Adipocyte (in vitro differentiated cells): ENCODE data around the gene ABCC8.

Source experiments
- DNase-seq: peaks from one replicate; pipeline ENCODE4 v3.0.0-alpha.2; 2015; ENCODE audit warnings: low read depth
- H3K27me3 ChIP-seq: replicated peaks from 2 replicates; pipeline ENCODE4 v1.7.0; 2013; ENCODE audit warnings: mild to moderate bottlenecking, low read length, moderate library complexity; ENCODE audit not compliant: control insufficient read depth, insufficient read depth
- H3K36me3 ChIP-seq: 2 replicates; pipeline ENCODE4 v1.7.0; 2013; ENCODE audit warnings: low read length, mild to moderate bottlenecking, moderate library complexity; ENCODE audit not compliant: control insufficient read depth, insufficient read depth, severe bottlenecking
- H3K4me1 ChIP-seq: 2 replicates; pipeline ENCODE4 v1.7.0; 2013; ENCODE audit warnings: mild to moderate bottlenecking, low read length, moderate library complexity; ENCODE audit not compliant: control insufficient read depth, insufficient read depth
- H3K4me3 ChIP-seq: 2 replicates; pipeline ENCODE4 v1.7.0; 2013; ENCODE audit warnings: mild to moderate bottlenecking, low read length, moderate library complexity
- H3K9ac ChIP-seq: 2 replicates; pipeline ENCODE4 v1.7.0; 2013; ENCODE audit warnings: mild to moderate bottlenecking, low read length, moderate library complexity
- H3K9me3 ChIP-seq: 2 replicates; pipeline ENCODE4 v1.7.0; 2013; ENCODE audit warnings: mild to moderate bottlenecking, low read length, moderate library complexity; ENCODE audit not compliant: control insufficient read depth

Gene ABCC8

GRCh38 chr11:17486646-17487045, 10.0 kb upstream of the ABCC8 start:
- no peaks in the 10 kb centered on the region for H3K36me3 ChIP-seq
- peaks cover 13% of the 10 kb centered on the region for H3K9me3 ChIP-seq
- H3K9ac ChIP-seq: no peak overlapping the region
- DNase-seq: no peak
- H3K4me3 ChIP-seq: no peak overlapping the region
- peaks cover 61% of the 10 kb centered on the region for H3K27me3 ChIP-seq
- H3K4me1 ChIP-seq: no peaks in the 10 kb centered on the region

- Histone ChIP-seq H3K9me3 (peaks cover 7% of the 10 kb centered on the region), H3K36me3 (no peaks in the 10 kb centered on the region), H3K9ac (no peak overlapping the region), H3K4me3 (no peak overlapping the region), H3K27me3 (peaks cover 46% of the 10 kb centered on the region), H3K4me1 (no peaks in the 10 kb centered on the region)
- no peak for DNase-seq
These were observed 6.9 kb upstream of the ABCC8 start for GRCh38 chr11:17483505-17483904.

GRCh38 chr11:17481905-17482304, 5.3 kb upstream of the ABCC8 start:
- H3K9me3 ChIP-seq: peaks cover 7% of the 10 kb centered on the region
- peaks cover 56% of the 10 kb centered on the region for H3K27me3 ChIP-seq
- H3K4me1 ChIP-seq: no peaks in the 10 kb centered on the region
- no peak overlapping the region for H3K9ac ChIP-seq
- H3K4me3 ChIP-seq: no peak overlapping the region
- DNase-seq: no peak
- H3K36me3 ChIP-seq: no peaks in the 10 kb centered on the region

GRCh38 chr11:17479284-17480214, 2.9 kb upstream of the ABCC8 start:
- Histone ChIP-seq H3K27me3 (peaks cover 56% of the 10 kb centered on the region), H3K4me1 (no peaks in the 10 kb centered on the region), H3K9ac (no peak overlapping the region), H3K9me3 (peaks cover 7% of the 10 kb centered on the region), H3K4me3 (no peak overlapping the region), H3K36me3 (no peaks in the 10 kb centered on the region)
- peak; percentile 25 for DNase-seq

GRCh38 chr11:17478070-17478469, 1.4 kb upstream of the ABCC8 start:
- no peaks in the 10 kb centered on the region for H3K36me3 ChIP-seq
- H3K27me3 ChIP-seq: peaks cover 71% of the 10 kb centered on the region
- DNase-seq: peak; percentile 13
- H3K4me3 ChIP-seq: no peak overlapping the region
- no peaks in the 10 kb centered on the region for H3K4me1 ChIP-seq
- H3K9me3 ChIP-seq: no peaks in the 10 kb centered on the region
- no peak overlapping the region for H3K9ac ChIP-seq

GRCh38 chr11:17477361-17477760, 716 bp upstream of the ABCC8 start:
- Histone ChIP-seq H3K9ac (no peak overlapping the region), H3K27me3 (peaks cover 77% of the 10 kb centered on the region), H3K9me3 (no peaks in the 10 kb centered on the region), H3K4me3 (no peak overlapping the region), H3K36me3 (no peaks in the 10 kb centered on the region), H3K4me1 (no peaks in the 10 kb centered on the region)
- no peak for DNase-seq

- H3K36me3 ChIP-seq: no peaks in the 10 kb centered on the region
- no peaks in the 10 kb centered on the region for H3K4me1 ChIP-seq
- H3K9me3 ChIP-seq: no peaks in the 10 kb centered on the region
- no peak overlapping the region for H3K9ac ChIP-seq
- H3K27me3 ChIP-seq: peaks cover 76% of the 10 kb centered on the region
- DNase-seq: no peak
- H3K4me3 ChIP-seq: no peak overlapping the region
These were observed 364 bp upstream of the ABCC8 start for GRCh38 chr11:17477084-17477333.

- no peak overlapping the region for H3K9ac ChIP-seq
- no peaks in the 10 kb centered on the region for H3K4me1 ChIP-seq
- no peak for DNase-seq
- no peaks in the 10 kb centered on the region for H3K9me3 ChIP-seq
- H3K36me3 ChIP-seq: no peaks in the 10 kb centered on the region
- H3K4me3 ChIP-seq: no peak overlapping the region
- H3K27me3 ChIP-seq: peaks cover 84% of the 10 kb centered on the region
These were observed 854 bp downstream of the ABCC8 start for GRCh38 chr11:17475666-17476316.

GRCh38 chr11:17473071-17473744, 3.4 kb downstream of the ABCC8 start:
- H3K4me3 ChIP-seq: no peak overlapping the region
- no peak for DNase-seq

GRCh38 chr11:17472467-17472866, 4.2 kb downstream of the ABCC8 start:
- no peaks in the 10 kb centered on the region for H3K4me1 ChIP-seq
- no peak overlapping the region for H3K9ac ChIP-seq
- no peaks in the 10 kb centered on the region for H3K36me3 ChIP-seq
- DNase-seq: no peak
- H3K27me3 ChIP-seq: peaks cover 74% of the 10 kb centered on the region
- H3K4me3 ChIP-seq: no peak overlapping the region
- H3K9me3 ChIP-seq: no peaks in the 10 kb centered on the region

More at GRCh38 chr11:17473071-17473744, 3.4 kb downstream of the ABCC8 start:
- no peaks in the 10 kb centered on the region for H3K36me3 ChIP-seq
- H3K9ac ChIP-seq: no peak overlapping the region
- peaks cover 79% of the 10 kb centered on the region for H3K27me3 ChIP-seq
- no peaks in the 10 kb centered on the region for H3K9me3 ChIP-seq
- no peaks in the 10 kb centered on the region for H3K4me1 ChIP-seq

GRCh38 chr11:17471501-17471900, 5.1 kb downstream of the ABCC8 start:
- H3K4me3 ChIP-seq: no peak overlapping the region
- DNase-seq: no peak
- H3K4me1 ChIP-seq: no peaks in the 10 kb centered on the region
- H3K9ac ChIP-seq: no peak overlapping the region
- H3K27me3 ChIP-seq: peaks cover 68% of the 10 kb centered on the region
- no peaks in the 10 kb centered on the region for H3K36me3 ChIP-seq
- H3K9me3 ChIP-seq: no peaks in the 10 kb centered on the region
